Measurements from ENCODE around the gene TAAR2. TPM values are rescaled to one million over a fixed set of nuclear protein-coding genes. Genes with fewer than 3 reads are reported as not detected.

TAAR2 gene
- total and polyA plus RNA-seq, 2 donors (not counting 3 experiments of a cell fraction or from before 2014, with no cell fraction given), result not detected

DNA sequence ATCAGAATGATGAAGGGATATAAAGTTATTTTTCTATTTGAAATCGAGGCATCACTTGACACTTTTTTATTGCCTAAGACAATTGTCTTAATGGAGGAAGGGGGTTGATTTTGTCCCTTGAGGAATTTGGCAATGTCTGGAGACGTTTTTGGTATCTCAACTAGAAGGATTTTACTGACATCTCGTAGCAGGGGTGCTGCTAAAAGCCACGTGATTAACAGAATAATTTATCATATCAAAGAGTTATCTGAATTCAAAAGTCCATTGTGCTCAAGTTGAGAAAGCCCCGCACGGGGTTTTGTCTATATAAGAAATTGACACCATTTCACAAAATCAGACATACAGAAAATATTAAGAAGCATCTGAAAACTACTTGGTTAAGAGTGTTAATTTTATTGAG, 55.5 kb downstream of the TAAR2 start:
- intact Hi-C loops (cut with micrococcal nuclease) (no loop called here), dilution Hi-C loops (cut with MboI; ENCODE audit: extremely low pct_ligation_motif_present, low sequenced_read_pairs) (no loop called here)
- TF ChIP-seq GATA2 (IDR thresholded peaks at IDR 0.05; ENCODE audit: insufficient read depth, insufficient read length, low read depth, low read length) (no peak), CTCF (IDR thresholded peaks at IDR 0.05; ENCODE audit: extremely low read depth in 1 of 2, insufficient read depth in 1 of 2, low read depth in 1 of 2, low read length in 2 of 2) (no peak), MYC (IDR thresholded peaks at IDR 0.05; ENCODE audit: low read depth, low read length) (no peak), EZH2 (IDR thresholded peaks at IDR 0.05; ENCODE audit: borderline replicate concordance, low read depth, low read length, severe bottlenecking) (no peak), JUN (IDR thresholded peaks at IDR 0.05; ENCODE audit: borderline replicate concordance, insufficient read depth, insufficient read length, low read depth) (no peak), POLR2AphosphoS5 (IDR thresholded peaks at IDR 0.05; ENCODE audit: insufficient read depth, low read depth, low read length) (no peak), FOS (IDR thresholded peaks at IDR 0.05; ENCODE audit: borderline replicate concordance, insufficient read depth, low read length) (no peak), POLR2A (IDR thresholded peaks at IDR 0.05; ENCODE audit: low read depth, low read length) (no peak)
- TF ChIP-seq, protein P1, sequence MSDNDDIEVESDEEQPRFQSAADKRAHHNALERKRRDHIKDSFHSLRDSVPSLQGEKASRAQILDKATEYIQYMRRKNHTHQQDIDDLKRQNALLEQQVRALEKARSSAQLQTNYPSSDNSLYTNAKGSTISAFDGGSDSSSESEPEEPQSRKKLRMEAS (IDR thresholded peaks at IDR 0.05; ENCODE audit: insufficient read depth, insufficient read length), result no peak
- FAIRE-seq (no peak), DNase-seq (ENCODE audit: low read depth, low spot score) (no peak)
- ChIA-PET POLR2A (no interaction called here), CTCF (no interaction called here)
- no peak overlapping the region for H3K4me3 ChIP-seq (replicated peaks in 1 of 3; ENCODE audit: insufficient read depth in 1 of 3, low read depth in 1 of 3, low read length in 3 of 3)
- H4K20me1 ChIP-seq (replicated peaks; ENCODE audit: control insufficient read depth, extremely low read depth, insufficient read depth, low read length), result no peaks in the 10 kb centered on the region
- no peaks in the 10 kb centered on the region for H3K9me1 ChIP-seq (replicated peaks; ENCODE audit: control insufficient read depth, extremely low read depth, insufficient read depth, low read length)
- H3K9ac ChIP-seq (replicated peaks; ENCODE audit: extremely low read depth, insufficient read depth, low read length), result no peak overlapping the region
- no peaks in the 10 kb centered on the region for H3K4me1 ChIP-seq (ENCODE audit: control insufficient read depth, extremely low read depth, insufficient read depth, low read length)
- H3K36me3 ChIP-seq (ENCODE audit: control insufficient read depth in 2 of 2, extremely low read depth in 1 of 2, insufficient read depth in 2 of 2, low read length in 2 of 2), result no peaks in the 10 kb centered on the region
- no peak overlapping the region for H2AFZ ChIP-seq (ENCODE audit: low read depth, low read length)
- peaks cover 0 to 8% of the 10 kb centered on the region in 2 experiments for H3K27me3 ChIP-seq (ENCODE audit: control insufficient read depth in 2 of 2, insufficient read depth in 2 of 2, low read length in 2 of 2)
- no peak overlapping the region for H3K4me2 ChIP-seq (ENCODE audit: insufficient read depth, low read length)
- no TSS peak for BruUV-seq (replicated peaks)
- no peak overlapping the region for H3K27ac ChIP-seq (ENCODE audit: insufficient read depth, low read depth, low read length)
- H3K9me3 ChIP-seq (replicated peaks; ENCODE audit: control insufficient read depth, insufficient read depth, low read length), result no peaks in the 10 kb centered on the region
- H3K79me2 ChIP-seq (ENCODE audit: control insufficient read depth, insufficient read depth, low read length), result no peaks in the 10 kb centered on the region
